GM19397 (cell line): Measurements from ENCODE around the gene HCN2.

Experiments used
- ATAC-seq: cut with Tn5 transposase; IDR thresholded peaks from one replicate; pipeline ENCODE4 v1.9.1; 2021; ENCODE audit warnings: mild to moderate bottlenecking, moderate library complexity; ENCODE audit not compliant: unreplicated experiment

The HCN2 gene

DNA sequence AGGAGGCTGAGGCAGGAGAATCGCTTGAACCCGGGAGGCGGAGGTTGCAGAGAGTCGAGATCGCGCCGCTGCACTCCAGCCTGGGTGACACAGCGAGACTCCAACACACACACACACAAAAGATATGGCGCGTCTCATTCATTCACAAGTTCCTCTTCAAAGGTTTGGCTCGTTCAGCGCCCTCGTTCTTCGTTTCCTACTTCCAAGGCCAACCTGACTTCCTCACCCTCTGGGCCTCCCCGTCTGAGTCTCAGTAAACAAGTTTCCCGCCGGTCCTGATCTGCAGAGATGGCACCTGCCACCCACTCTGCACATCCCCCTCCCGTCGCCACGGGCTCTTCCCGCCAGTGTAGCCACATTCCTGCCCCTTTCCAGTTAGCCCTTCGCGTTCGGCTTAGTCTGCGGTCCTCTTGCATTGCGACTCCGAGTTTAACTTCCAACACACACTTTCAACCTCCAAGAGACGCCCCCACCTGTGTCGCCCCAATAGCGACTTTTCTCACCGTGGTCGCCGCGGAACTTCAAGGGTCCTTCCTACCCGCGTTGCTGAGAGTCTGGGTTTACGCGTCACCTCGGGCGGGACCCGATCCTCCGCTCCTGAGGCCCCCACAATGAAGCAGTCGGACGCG lies 18.6 kb upstream of the HCN2 start:
- no peak for ATAC-seq

- ATAC-seq: no peak
Observed at GRCh38 chr19:571566-571974, 18.1 kb upstream of the HCN2 start.

GRCh38 chr19:572140-572742 lies 17.4 kb upstream of the HCN2 start, which contains the start of gene BSG:
Gene BSG, plus strand, starts transcription at chr19:572596. Its CDS starts 39 bp downstream, at chr19:572635.
- peak; percentile 86 for ATAC-seq

- peak; percentile 33 for ATAC-seq
Observed at GRCh38 chr19:572743-573518, 16.8 kb upstream of the HCN2 start.

DNA sequence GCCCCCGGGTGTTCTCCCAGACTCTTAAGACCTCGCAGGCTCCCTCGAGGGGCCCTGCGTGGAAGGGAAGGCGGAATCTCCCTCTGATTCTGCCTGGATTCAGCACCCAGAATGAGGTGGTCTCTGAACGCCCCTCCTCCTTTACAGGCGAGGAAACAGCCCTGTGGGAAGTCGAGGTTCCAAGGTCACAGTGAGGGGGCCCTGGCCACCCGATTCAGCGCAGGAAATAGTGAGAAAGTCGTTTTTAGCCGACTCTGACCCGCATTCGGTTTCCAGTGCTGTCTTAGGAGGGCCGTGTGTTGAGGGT lies 16.2 kb upstream of the HCN2 start:
- no peak for ATAC-seq

DNA sequence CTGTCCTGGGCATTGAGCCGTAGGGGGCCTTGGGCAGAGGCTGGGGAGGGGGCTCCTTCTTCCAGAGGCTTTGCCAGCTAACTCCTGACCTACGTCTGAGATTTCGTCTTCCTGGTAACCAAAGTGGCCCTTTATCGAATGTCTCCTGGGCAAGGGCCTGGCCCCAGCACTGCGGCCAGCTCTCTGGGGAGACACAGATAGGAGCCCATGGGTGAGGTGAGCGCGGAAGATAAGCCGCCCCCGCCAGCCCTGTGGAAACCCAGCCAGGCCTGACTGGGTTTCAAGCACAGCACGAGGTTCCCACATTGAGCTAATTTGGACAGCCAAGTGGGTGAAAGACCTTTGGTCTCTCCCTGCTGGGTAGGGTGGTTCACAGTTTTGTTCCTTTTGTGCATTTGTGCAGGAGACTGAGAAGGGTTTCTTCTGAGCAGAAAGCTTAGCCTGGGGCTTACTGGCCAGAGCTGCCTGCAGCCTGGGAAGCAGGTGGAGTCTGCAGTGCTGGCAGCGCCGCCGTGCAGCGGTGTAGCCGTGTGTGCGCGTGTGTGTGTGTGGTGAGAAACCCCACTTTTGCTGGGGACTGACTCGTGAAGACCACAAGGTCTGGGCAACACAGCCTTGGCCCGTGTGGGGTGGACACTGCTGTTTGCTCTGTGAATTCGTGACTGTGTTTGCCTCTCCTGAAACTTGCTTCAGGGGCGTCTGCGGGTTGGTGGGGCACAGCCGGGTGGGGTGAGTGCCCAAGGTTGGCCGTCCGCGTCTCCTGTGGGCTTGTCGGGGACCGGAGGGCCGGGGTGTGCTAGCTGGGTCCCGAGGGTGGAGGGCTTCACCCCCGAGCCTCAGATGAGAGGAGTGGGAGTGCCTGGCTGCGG lies 14.8 kb upstream of the HCN2 start:
- ATAC-seq: no peak

GRCh38 chr19:575527-576506 lies 13.9 kb upstream of the HCN2 start:
- ATAC-seq: no peak

- ATAC-seq: no peak
Observed at GRCh38 chr19:576768-577438, 12.8 kb upstream of the HCN2 start.

GRCh38 chr19:577439-578392 lies 12.0 kb upstream of the HCN2 start:
- ATAC-seq: no peak

- no peak for ATAC-seq
Observed at GRCh38 chr19:579111-579841, 10.4 kb upstream of the HCN2 start.

GRCh38 chr19:579842-580155 lies 9.9 kb upstream of the HCN2 start:
- no peak for ATAC-seq

DNA sequence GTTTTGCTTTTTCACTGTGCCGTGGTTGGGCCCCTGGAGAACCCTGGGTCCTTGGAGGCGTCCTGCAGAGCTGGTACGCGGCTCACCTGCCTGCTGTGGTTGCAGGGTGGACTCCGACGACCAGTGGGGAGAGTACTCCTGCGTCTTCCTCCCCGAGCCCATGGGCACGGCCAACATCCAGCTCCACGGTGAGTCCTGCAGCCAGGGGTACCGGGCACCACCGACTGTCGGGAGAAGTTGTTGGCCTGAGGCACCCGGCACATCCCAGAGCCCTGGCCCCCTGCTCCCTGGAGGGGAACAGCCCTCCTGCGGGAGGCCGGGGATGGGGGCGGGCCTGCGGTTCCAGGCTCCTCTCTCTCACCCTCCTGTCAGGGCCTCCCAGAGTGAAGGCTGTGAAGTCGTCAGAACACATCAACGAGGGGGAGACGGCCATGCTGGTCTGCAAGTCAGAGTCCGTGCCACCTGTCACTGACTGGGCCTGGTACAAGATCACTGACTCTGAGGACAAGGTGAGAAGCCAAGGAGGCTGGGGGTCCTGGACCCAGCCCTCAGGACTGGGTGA lies 9.3 kb upstream of the HCN2 start:
- ATAC-seq: no peak

- ATAC-seq: no peak
Observed at GRCh38 chr19:581399-582111, 8.1 kb upstream of the HCN2 start.

DNA sequence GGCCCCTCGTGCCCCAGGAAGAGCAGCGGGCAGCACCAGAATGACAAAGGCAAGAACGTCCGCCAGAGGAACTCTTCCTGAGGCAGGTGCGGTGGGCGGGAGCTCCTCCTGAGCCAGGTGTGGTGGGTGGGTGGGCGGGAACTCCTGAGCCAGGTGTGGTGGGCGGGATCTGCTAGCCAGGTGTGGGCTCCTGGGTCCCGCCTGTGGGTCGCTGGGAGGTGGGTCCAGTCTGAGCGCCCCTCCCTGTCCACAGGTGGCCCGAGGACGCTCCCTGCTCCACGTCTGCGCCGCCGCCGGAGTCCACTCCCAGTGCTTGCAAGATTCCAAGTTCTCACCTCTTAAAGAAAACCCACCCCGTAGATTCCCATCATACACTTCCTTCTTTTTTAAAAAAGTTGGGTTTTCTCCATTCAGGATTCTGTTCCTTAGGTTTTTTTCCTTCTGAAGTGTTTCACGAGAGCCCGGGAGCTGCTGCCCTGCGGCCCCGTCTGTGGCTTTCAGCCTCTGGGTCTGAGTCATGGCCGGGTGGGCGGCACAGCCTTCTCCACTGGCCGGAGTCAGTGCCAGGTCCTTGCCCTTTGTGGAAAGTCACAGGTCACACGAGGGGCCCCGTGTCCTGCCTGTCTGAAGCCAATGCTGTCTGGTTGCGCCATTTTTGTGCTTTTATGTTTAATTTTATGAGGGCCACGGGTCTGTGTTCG lies 7.0 kb upstream of the HCN2 start:
- no peak for ATAC-seq

DNA sequence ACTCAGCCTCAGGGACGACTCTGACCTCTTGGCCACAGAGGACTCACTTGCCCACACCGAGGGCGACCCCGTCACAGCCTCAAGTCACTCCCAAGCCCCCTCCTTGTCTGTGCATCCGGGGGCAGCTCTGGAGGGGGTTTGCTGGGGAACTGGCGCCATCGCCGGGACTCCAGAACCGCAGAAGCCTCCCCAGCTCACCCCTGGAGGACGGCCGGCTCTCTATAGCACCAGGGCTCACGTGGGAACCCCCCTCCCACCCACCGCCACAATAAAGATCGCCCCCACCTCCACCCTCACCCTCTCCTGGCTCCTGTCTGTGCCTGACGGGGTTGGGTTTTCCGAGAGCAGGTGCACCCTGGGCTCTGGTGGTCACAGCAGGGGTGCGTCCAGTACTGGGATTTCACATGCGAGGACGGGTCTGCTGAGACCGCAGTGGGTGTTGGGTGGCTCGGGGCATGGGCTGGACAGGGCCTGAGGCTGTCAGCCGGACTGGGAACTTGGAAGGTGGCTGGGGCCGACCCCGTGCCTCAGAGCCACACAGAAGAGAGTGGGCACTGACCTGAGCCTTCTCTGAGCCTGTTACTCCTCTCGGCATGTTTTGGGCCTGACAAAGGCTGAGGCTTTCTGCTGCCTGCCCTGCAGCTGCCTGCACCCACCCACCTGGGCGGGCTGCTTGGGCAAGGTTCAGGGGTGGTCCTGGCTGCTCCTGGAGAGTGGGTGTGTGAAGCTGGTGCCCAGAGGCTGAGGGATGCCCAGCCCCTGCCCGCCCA lies 6.3 kb upstream of the HCN2 start:
- no peak for ATAC-seq

GRCh38 chr19:583968-584239 lies 5.8 kb upstream of the HCN2 start:
- no peak for ATAC-seq
